GM19035 (cell line): ENCODE results near the gene CSNK1G2.

ENCODE experiments used
- ATAC-seq: cut with Tn5 transposase; IDR thresholded peaks from one replicate; pipeline ENCODE4 v1.9.1; 2021; ENCODE audit not compliant: unreplicated experiment

CSNK1G2 gene

GRCh38 chr19:1962674-1963073 lies 21.7 kb downstream of the CSNK1G2 start:
- ATAC-seq, result no peak

DNA sequence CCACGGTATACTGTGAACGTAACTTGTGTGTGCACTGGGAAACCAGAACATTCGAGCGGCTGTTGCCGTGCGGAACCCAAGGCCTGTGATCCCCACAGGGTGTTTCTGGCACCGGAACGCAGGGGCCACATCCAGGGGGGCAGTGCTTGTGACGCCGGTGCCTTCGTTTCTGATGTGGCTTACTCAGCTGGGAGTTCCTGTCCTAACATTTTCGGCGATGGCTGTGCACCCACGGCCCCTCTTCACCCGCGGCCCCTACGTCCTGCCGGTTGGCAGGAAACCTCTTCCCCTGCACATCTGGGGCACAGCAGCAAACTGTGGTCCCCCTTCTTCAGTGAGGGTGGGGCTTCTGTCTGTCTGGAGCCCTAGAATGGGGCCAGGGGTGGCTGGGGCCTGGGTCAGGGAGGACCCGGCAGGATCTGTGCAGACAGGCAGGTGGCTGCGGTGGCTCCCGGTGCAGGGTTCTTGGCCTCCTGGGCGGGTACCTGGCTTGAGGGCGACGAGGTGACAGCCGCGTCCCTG lies 26.2 kb downstream of the CSNK1G2 start:
- ATAC-seq, result no peak

- no peak for ATAC-seq
These were observed 27.6 kb downstream of the CSNK1G2 start for GRCh38 chr19:1968279-1969175.

DNA sequence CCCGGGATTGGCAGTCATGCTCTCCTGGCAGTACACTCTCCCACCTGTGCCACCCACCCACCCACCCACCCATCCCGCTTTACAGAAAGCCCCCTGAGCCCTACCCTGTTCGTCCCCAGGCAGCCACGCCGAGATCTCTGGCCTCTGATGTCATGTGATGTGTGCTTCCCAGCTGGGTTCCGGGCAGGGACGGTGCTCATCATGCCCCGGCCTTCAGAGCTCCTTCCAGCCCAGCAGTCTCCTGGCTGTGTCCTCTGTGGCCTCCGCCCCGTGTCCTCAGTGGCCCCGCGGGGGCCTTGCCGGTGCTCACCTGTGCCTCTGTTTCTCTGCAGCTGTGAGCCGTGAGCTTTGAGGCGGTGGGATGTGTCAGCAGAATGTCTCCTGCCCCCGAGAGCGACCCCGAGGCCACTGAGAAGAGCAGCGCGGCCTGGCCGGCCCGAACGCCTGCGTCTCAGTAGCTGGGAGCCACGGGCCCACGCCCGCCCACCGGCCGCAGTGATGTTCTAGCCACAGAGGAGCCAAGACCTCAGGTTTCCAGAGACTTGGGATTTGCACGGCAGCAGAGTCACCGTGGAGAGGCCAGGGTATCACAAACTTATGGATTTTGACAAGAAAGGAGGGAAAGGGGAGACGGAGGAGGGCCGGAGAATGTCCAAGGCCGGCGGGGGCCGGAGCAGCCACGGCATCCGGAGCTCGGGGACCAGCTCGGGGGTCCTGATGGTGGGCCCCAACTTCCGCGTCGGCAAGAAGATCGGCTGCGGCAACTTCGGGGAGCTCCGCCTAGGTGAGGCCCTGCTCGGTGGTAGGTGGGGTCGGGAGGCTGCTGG lies 28.4 kb downstream of the CSNK1G2 start:
- ATAC-seq, result no peak

GRCh38 chr19:1970003-1970805 lies 29.2 kb downstream of the CSNK1G2 start:
- ATAC-seq, result no peak

DNA sequence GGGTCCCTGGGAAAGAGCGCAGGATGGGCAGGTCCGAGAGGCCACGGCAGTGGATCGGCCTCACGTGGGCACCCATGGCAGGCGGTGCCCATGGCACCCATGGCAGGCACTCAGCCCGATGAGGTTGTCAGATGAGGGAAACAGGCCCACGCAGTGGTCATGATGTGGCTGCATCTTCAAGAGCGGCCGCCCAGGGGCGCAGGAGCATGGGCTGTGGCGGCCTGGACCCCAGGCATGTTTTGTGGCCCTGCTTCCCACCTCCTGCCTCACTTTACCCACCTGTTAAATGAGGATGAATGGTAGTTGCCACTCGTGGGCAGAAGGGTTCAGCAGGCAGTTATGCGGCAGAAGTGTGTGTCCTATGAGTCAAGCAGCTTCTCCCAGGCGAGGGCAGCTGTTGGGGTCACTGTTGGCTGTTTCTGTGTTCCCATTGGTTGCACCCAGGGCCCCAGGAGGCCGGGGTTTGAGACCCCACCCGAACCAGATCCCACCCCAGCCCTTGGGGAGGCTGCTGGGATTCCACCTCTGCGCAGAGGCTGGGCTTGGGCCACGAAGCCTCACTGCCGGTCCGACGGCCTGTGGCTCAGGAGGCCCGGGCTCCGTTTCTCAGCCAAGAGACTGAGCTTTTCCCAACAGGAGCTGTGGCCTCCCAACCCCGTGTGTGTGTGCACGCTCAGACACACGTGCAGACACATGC lies 30.0 kb downstream of the CSNK1G2 start:
- ATAC-seq, result no peak

DNA sequence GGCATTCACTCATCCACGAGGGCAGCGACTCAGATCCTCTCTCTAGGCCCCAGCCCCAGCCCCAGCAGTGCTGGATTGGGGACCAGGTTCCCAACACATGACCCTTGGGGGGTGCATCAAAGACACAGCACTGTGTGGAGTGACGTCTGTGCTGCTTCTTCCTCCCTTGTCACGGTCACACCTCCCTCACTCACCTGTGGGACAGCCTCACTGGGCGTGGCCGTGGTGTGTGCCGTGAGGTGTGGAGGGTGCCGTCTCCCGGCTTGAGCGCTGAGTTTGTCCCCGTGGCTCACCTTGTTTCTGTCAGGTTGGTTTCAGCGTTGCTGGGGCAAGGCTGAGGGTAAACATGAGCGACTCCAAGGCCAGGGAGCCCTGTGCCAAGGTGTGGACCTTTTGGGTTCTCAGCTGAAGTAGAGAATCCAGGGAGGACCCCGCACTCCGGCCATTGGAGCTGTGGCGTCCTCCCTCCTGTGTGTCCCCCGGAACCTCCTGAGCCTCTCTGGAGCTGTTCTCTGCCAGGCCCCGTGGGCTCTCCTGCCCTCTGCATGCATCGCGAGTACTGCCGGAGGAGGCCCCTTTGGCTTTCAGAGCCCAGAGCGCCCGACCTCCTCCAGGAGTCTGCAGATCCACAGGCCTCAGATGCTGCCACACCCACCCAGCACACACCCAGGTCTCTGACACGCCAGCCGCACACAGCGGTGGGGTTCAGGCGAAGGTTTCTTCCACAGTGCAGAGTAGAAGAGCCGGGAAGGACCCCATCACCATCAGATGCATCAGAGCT lies 33.6 kb downstream of the CSNK1G2 start:
- no peak for ATAC-seq

DNA sequence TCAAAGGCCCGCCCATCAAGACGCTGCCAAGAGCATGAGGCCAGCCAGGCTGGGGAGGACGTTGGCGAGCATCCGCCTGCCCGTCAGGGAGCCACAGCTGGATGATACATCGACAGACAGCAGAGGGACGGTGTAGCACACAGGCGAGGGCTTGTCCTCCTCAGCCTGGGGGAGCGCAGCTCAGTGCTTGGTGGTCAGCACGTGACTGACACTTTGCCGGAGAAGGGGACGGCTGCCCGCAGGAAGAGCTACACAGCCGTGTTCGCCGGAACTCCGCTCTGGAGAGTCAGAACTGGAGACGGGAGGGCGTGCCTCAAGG lies 34.1 kb downstream of the CSNK1G2 start:
- ATAC-seq, result no peak

- no peak for ATAC-seq
These were observed 36.1 kb downstream of the CSNK1G2 start for GRCh38 chr19:1977120-1977519.

DNA sequence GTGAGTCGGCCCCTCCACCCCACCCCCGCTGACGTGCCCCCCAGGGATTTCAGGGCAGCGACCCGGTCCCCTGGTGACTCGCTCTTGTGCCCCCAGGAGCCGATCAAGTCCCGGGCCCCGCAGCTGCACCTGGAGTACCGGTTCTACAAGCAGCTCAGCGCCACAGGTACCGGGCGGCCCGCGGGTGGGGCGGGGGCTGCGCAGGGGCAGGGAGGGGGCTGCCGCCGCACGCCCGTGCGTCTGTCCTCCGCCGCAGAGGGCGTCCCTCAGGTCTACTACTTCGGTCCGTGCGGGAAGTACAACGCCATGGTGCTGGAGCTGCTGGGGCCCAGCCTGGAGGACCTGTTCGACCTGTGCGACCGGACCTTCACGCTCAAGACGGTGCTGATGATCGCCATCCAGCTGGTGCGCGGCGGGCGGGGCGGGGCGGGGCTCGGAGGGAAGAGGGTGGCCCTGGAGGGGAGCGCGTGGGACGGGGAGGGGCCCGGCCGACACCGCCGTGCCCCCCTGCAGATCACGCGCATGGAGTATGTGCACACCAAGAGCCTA lies 37.4 kb downstream of the CSNK1G2 start:
- no peak for ATAC-seq

GRCh38 chr19:1979017-1979416 lies 38.0 kb downstream of the CSNK1G2 start:
- ATAC-seq, result no peak

DNA sequence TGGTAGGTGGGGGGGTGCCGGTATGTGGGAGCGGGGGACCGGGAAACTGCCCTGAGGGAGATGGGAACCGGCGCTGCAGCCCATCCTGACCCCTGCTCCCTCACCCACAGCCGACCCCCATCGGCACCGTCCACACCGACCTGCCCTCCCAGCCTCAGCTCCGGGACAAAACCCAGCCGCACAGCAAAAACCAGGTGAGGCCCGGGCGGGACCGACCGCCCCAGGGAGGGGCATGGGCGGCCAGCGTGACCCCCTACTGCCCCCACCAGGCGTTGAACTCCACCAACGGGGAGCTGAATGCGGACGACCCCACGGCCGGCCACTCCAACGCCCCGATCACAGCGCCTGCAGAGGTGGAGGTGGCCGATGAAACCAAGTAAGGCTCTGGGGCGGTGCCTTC lies 38.7 kb downstream of the CSNK1G2 start:
- ATAC-seq, result no peak

DNA sequence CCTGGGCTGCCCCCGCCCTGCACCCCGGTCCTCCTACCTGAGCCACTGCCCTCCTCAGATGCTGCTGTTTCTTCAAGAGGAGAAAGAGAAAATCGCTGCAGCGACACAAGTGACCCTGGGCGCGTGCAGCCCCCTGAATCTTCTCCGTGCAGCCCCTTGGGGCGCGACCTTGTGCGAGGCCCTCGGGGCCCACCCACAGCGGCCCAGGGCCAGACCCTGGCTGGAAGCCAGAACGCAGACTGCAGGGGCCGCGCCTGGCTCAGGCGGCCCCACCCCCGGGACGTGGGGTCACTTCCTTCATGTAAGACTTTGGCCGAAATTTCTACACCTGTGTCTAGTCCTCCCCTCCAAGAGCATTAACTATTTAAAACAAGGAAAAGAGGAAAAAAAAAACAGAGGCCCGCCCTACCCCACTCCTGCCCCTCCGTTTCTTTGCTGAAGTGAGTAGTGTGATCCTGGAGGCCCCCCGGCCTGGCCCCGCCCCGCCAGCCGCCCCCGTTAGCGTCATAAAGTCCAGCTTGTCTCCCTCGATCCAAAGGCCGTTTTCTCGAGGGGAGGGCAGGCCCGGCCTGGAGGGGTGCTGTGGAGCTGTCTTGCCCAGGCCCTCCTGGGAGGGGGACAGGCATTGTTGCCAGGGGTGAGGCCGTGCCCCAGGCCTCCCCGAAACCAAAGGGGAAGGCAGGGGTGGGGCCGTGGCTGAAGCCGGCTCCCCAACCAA lies 39.3 kb downstream of the CSNK1G2 start:
- no peak for ATAC-seq

DNA sequence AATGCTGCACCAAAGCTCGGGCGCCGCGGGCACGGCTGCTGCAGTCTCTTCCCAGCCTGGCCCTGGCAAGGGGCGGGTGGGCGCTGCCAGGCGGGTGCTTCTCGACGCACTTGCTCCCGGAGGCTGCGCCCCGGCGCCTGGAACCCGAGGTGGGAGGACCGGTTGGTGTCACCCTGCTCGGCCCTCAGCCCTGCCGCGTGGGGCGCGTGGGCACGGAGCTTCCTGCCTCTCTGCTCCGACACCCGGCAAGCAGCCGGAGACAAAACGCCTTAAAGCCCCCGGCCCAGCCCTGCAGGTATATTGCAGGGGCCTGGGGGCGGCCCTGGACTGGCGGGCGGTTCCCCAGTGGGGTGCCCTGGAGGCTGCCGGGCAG lies 39.8 kb downstream of the CSNK1G2 start:
- no peak for ATAC-seq

DNA sequence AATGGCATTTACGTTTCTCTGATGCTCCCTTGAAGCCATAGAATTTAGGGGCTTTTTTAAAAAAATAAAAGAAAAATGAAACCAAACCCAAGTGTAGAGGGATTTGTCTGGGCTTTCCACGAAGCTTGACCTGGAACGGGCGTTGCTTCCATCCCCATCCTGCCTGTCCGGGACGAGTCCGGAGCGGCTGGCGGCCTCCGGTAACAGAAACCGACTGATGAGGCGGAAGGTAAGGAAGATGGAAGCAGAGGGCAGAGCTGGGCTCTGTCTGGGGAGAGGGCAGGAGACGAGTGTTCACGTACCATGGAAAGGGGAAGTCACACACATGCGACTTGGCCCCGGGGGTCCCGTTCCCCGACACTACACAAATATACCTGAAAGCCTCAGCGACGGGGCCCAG lies 40.3 kb downstream of the CSNK1G2 start:
- ATAC-seq, result no peak

- no peak for ATAC-seq
These were observed 43.4 kb downstream of the CSNK1G2 start for GRCh38 chr19:1984357-1984756.

DNA sequence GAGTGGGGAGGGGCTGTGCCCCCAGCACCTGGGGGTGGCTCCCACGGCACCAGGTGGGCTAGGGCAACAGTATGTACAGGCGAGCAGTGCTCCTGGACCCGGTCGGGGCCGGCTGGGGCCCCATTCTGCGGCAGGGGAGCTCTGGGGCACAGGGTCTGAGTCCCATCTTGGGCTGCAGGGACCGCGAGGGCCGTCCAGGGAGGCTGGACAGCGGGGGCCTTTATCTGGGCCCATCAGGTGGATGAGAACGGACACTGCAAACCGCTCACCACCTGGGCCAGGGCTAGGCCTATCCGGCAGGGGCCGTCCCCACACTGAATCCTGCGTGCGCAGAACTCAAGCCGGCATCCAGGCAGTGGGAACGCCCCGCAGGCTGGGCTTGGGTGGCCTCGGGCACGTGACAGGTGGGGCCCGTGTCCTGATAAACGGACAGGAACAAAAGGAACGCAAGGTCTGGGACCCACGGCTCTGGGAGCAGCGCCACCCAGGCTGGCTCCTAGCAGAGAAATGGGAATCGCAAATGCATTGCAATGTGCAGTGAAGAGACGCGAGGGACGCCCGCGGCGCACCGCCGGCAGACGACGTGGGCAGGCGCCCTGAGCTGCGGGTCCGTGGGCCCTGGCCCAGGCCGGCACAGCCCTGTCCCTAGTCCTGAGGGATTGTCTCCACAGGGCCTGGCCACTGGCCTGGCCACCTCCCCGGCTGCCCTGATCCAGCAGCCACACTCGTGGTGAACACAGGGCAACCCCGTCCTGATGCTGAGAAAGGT lies 44.8 kb downstream of the CSNK1G2 start:
- ATAC-seq, result no peak
